T47D (cell line): ENCODE results near the gene TUBA1C.

Experiments
- DNase-seq, 2 experiments: peaks; one replicate each; pipeline versions ENCODE4 v3.0.0 to v3.0.0-alpha.2; 2011 to 2012; ENCODE audit warnings: low read depth in 1 of 2, low spot score in 1 of 2
- JUND ChIP-seq: IDR thresholded peaks from 2 replicates; pipeline ENCODE4 v1.6.1; 2012; ENCODE audit warnings: low read depth
- in situ Hi-C: cut with HindIII; loops from 2 replicates; pipeline ENCODE4 v1.10.0; 2016; ENCODE audit warnings: low sequenced_read_pairs, low pct_unique_long_range_greater_than_20kb

TUBA1C gene

DNA sequence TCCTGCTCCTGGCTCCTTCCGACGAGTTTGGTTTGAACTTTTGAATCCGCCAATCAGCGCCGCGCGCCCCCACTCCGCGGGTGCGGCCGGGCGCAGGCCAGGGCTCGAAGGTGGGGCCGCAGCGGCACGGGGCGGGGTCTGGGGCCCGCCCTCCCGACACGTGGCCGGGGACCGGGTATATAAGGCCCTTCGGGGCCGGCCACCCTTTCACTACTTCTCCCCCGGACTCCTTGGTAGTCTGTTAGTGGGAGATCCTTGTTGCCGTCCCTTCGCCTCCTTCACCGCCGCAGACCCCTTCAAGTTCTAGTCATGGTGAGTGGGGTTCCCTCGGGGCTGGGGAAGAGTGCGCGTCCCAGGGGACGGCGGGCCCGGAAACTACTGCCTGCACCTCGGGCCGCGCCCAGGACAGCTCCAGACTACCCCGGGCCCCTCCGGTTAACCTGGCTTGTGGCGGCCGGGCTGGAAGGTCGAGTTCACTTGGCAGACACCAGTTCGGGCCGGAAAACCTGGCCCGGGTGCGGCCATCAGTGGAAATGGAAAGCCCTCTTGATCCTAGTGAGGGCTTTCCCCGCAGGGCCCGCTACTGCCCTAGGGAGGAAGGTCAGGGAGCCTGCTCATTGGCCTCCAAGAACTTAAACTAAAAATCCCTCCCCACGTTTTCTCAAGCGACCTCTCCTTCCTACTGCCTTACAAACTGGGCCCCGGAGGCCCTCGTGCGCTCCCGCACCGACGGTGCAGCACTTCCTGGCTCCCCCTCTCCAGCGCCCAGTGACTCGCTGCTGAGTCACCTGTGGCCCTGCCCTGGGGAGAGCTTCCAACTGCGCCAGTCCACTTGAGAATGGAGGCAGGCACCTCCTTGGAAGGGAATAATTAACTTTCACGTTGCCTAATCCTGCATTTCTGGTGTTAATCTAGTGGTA lies at the start of gene TUBA1C:
TSS of gene TUBA1C (plus strand) at position 210 of the 920 bp plus-strand sequence. CDS start at position 310, 100 bp downstream.
- in situ Hi-C loops: no loop called here
- peak; percentile 93 to 99 for DNase-seq
- no peak for TF ChIP-seq JUND

GRCh38 chr12:49219417-49220026 lies 45.4 kb upstream of the TUBA1C start:
- no peak for DNase-seq
- TF ChIP-seq JUND: no peak
- in situ Hi-C loops: no loop called here

GRCh38 chr12:49220972-49221371 lies 43.9 kb upstream of the TUBA1C start:
- TF ChIP-seq JUND: no peak
- in situ Hi-C loops: no loop called here
- no peak for DNase-seq

- DNase-seq: no peak
- no peak for TF ChIP-seq JUND
- in situ Hi-C loops: no loop called here
Observed at GRCh38 chr12:49223122-49223521, 41.8 kb upstream of the TUBA1C start.

- TF ChIP-seq JUND: no peak
- in situ Hi-C loops: no loop called here
- DNase-seq: no peak
Observed at GRCh38 chr12:49223590-49224369, 41.1 kb upstream of the TUBA1C start.

DNA sequence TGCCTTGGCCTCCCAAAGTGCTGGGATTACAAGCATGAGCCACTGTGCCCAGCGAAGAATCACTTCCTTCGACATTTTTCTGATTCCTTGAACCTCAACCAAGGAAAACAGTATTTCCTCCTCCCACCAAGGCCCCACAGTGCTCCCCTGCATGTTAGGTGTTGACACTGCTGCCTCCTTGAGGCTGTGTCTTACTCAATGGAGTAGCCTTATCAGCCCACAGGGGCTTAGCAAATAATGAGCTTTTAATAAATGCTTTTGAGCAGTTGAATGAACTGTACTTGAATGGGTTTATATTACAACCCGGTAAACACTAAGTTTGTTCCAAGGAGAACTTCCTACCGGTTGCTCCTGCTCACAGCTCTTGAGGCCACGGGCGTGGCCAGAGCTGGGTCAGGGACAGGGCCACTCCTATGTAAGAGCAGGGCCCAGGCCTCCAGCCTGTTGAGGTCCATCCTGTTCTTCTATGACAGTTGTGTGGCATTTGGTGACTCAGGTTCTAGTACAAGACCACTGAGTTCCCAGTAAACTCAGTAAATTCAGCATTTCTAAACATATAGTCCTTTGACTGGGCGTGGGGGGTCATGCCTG lies 39.2 kb upstream of the TUBA1C start:
- DNase-seq: no peak
- no peak for TF ChIP-seq JUND
- in situ Hi-C loops: no loop called here

DNA sequence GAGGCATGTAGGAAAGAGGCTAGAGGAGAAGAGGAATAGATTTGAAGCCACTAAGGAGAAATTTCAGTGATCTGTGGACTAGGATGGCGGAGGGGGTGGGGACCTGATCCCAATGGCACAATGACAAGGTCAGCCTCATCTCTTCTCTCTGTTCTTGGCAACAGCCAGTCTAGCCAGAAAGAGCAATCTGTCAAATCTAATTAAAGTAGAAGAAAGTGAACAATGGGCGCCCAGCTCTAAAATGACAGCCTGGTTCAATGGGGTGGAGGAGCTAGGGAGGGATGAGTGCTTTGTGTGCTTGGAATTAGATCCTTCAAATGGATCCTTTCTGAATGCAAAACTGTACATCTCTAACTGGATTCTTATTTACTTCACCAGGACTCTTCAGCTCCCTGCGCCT lies 37.2 kb upstream of the TUBA1C start:
- DNase-seq: no peak
- in situ Hi-C loops: no loop called here
- no peak for TF ChIP-seq JUND

DNA sequence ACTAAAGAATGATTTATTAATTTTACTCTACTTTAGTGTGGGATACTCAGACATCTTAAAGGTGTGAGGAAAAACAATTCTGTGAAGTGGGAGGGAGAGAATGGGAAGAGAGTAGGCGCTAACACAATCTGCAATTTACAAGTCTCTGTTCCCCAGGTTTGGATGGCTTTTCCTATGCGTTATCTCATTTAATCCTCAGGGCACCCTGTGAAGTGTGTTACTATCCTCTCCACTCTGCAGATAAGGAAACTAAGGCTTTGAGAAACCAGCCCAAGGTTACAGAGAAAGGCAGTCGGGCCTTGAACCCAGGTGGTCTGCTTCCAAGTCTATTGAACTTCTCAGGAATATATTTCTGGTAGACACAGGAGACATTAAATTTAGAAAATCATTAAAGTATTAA lies 36.2 kb upstream of the TUBA1C start:
- in situ Hi-C loops: no loop called here
- no peak for TF ChIP-seq JUND
- DNase-seq: no peak

DNA sequence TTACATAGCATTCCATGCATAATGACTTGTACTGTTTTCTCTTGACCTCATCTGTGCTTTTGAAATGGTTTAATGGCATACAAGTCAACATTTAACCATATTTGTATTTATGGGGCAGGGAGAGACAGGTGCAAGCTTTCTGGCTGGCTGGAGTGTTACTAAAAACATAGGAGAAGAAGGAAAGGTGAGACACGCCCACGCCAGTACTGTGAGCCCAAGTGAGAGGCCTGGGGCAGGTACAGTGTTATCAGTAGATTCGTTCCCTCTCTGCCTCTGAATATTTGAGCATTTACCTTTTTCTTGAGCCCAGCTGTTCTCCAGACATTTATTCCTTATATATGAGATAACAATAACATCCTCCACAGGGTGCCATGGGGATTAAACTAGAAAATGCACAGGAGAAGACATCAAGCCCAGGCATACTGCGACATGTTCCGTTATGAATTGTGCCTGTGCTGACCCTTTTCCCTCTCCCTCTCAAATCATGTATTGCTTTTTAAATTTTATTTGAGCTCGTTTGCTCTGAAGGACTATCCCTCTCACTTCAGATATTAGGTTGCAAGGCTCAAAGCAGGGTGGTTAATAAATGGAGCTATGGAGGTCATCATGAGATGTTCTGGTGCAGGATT lies 34.6 kb upstream of the TUBA1C start:
- in situ Hi-C loops: no loop called here
- DNase-seq: no peak
- TF ChIP-seq JUND: no peak

- in situ Hi-C loops: no loop called here
- no peak for DNase-seq
- TF ChIP-seq JUND: no peak
Observed at GRCh38 chr12:49230805-49231194, 34.1 kb upstream of the TUBA1C start.

DNA sequence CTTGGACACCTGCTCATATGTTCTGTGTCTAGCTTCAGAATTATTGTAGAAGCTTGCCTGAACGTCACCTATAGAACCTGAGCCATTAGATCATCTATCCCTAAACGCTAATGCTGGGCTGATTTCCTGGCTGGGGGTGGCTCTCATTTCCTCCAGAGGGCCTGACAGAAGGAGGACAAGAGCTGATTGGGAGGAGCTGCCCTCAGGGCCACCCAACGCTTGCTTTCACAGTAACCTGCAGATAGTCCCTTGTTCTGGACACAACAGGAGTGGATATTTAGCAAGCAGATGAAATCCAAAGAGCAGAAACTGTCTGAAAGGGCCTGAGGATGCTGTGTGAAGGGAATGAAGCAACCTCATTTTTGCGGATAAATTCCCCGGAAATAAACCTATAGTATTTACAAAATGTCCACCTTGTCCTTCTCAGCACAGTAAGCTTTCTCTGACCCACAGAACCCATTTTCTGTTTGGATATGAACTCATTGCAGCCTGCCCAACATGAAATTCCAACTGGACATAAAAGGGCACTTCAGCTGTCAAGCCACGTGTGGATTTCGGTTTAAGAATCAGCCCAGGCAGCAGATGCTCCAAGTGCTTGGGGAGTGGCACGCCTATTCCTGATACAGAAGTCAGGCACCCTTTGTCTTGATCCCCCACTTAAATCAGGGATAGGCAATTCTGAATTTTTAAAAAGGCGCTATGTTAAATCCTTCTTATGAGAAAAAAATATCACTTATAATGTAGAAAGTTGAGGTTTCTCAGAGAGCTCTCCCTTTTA lies 32.8 kb upstream of the TUBA1C start:
- no peak for TF ChIP-seq JUND
- in situ Hi-C loops: no loop called here
- no peak for DNase-seq
